Inflammatory macrophage treated with lipopolysaccharide for 4 hours (primary cell): ENCODE data around the gene ZMYND19.
"Not testable (repeated sequence)": the region's sequence is repeated elsewhere in the genome, so short reads cannot be mapped to it uniquely, and the experiment has no call there.

Experiments
- DNase-seq: peaks from one replicate; pipeline ENCODE4 v3.0.0-alpha.2; 2020

The ZMYND19 gene

DNA sequence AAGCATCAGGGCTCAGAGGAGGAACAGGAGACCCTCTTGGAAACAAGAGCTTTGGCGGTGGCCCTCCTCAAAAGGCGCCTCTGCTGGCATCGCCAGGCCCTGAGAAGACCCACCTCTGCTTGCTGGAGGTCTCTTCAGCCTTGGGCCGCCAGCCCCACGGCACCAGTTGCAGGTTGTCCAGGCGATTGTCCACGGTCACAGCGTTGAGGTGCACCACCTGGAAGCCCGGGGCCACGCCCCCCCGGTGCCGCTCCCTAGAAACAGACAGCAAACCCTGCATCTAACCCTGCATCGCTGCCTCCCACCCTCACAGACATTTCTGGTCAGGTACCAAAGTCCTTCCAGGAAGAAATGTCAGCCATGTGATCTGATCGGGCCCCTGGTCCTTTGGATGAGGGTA lies 3.5 kb downstream of the ZMYND19 start:
- no peak for DNase-seq

DNA sequence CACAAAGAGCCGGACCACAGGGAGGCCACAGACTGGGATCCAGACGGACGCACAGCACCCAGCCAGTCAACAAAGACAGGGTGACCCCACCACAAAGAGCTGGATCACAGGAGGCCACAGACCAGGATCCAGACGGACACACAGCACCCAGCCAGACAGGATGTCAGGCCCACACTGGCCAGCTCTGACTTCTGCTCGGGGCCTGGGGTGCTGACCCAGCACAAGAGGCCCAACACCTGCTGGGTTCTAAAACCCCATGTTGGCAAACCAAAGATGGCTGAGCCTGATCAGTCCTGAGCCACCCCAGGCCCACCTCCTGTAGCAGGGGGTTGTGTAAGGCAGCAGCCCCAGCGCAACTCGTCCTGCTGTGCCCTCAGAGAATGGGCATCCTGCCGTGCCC lies 6.4 kb downstream of the ZMYND19 start:
- no peak for DNase-seq

DNA sequence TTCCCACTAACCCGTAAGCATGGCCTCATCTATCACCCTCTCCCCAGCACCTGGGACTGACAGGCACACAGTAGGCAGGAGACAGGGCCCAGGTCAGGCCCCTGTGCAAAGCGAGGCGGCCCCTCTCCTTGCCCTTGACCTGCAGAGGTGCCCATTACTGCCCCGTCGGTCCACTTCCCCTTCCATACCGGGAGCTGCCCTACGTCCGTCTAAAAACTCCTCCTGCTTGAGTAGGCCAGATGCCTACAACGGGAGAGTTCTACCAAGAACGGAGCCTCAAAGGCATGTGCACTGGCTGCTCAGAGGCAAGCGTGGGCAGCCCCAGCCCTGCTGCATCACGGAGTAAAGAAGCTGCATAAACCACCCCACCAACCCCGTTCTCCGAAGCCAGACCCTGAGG lies 7.0 kb downstream of the ZMYND19 start:
- DNase-seq = no peak

DNA sequence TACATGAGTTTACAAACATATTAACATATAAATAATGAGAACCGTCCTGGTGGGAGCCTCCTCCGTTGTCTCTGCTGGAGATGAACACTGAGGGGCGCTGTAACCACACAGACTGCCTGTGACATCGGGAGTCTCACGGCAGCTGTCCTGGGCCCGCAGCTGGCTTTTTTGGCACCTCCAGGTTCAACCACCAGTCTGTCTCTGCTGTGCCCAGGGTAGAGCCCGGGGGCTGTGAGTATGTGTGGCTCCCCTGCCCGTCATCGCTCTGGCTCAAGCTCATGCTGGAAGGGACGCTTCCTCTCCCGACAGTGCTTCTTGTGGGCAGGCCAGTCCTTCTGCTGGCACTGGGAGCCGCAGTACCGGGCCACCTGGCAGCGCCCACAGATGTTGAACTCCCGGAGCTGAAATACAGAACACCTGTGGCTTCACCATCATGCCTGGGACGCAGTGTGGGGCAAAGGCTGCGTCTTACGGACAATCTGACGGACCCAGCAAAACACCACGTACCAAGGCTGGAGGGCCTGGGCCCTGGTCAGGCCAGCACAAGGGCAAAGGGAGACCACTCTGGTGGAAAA lies 7.9 kb downstream of the ZMYND19 start:
- DNase-seq = peak; percentile 31

DNA sequence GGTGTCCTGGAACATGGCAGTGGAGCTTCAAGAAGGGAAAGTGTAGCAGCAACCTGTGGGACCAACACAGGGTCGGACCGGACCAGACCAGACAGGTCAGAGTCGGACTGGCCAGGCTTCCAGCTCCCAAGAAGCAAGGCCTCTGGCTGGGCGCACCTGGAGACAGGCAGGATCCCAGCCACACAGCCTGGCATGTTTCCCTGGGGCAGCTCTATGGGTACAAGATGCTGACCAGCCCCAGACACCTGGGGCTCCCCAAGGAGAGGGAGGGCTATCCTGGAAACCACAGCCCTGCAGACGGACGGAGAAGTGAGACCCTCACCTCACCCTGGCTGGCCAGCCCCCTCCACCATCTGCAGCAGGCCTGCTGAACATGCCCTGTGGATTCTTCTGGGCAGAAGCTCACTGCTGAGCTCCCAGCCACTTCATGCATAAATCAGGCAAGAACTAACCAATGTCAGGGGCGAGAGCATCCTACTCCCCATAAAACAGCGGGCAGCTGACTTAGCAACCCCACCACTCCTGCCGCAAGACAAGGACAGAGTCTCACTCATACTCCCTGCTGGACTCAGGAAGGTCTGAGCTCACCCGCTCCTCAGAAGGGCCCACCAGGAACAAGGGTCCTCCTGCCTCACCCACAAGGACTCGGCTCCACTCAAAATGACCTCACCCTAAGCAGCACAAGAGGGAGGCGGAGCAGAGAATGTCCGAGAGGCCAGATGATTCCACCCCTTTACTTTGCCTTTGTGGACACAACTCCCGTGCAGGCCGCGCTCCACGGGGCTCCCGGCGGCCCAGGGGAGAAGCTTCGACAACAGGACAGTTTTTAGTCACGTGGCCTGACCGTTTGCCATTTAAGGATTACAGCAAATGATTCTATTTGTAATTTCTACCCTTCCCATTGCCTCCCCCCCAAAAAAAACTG lies 8.7 kb downstream of the ZMYND19 start:
- DNase-seq = no peak

DNA sequence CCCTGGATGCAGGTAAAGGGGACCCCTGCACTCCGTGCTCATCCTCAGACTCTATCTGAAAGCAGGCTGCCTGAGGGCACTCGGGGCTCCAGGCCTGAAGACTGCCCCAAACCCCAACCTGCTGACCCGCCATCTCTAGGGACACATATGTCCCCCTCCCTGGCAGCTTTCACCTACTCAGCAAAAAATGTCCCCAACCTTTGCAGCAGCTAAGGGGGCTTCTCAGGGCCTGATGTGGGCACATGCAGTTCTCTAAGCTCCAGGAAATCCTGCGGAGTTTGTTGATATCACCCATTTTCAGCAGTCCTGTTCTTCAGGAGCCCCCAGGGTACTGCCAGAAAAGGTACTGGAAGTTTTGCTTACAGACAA lies 9.4 kb downstream of the ZMYND19 start:
- no peak for DNase-seq

DNA sequence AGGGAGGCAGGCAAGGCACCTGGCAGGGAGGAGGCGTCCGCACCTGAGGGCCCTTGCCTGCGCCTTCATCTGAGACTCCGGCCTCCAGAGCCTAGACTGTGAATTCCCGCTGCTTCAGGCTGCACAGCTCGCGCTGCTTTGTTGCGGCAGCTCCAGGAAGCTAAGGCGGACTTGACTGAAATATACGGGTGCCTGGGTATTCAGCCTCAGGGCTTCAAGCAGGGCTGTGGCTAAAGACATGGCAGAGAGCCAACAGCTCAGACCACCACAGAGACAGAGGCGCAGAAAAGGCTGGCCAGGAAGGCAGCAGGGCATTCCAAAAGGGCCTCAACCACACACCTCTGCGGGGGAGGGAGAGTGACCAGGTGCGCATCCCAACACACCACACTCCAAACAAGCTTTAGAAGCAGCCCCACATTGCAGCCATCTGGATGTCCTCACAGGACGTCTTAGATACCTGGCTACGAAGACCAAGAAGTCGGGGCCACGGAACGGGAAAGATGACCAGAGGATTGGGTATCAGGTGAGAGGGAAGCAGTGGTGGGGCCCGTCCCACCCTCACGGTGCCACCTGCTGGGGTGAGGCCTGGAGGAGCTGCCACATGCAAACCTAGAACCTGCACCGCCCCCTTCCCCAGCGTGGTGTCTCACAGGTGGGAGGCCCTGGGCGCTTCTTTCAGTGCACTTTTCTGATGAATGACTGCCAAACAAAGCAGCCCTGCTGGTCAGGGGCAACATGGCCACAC lies 9.9 kb downstream of the ZMYND19 start:
- DNase-seq = no peak

DNA sequence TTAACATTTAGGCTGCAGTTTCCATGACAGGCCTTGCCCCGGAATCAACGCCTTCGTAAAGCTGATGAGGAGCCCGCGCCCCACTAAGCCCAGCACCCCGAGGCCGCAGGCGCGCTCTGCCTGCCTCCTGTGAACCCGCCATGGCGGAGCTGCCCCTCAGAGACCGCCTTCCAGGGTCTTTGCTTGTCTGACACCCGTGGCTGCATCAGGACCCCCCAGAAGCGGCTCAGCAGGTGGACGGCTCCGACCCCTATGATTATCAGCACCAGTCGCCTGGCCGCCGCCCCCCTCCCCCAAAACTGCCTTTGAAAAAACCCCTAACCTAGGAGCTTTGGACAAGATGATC lies 11.1 kb downstream of the ZMYND19 start:
- no peak for DNase-seq

DNA sequence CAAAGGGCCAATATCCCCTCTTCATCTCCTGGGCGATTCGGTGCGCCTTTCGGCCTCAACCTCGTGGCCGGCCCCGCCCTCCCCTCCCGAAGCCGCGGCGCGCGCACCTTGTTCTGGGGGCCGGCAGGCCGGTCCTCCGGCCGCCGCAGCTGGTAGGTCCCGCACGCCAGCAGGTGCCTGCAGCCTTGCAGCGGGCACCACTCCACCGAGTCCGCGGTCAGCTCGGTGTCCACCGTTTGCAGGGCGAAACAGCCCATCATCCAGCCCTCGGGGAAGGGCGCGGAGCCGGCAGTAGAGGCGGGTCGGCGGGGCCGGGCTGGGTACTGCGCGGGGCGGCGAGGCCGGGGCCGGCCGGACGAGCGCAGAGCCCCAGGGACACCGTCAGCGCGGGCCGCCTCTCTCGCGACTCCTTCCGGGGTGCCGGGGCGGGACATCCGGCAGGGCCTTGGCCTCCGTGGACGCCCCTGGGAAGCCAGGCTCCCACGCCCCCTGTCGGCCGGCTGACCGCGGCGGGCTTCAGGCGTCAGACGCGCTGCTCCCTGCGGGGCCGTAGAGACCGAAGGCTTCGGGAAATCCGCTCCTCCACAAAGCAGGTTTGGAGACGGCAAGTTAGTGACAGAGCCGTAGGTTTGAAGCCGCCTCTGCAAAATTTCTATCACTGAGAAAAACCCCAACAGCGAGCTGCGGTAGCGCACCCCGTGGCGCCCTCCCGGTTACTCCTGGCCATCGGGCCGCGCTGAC lies 11.6 kb downstream of the ZMYND19 start, which contains the start of gene DPH7:
DPH7 (minus strand) TSS at position 408 of the 741 bp plus-strand sequence; CDS start at position 260, 148 bp downstream.
- peak; percentile 96 for DNase-seq

DNA sequence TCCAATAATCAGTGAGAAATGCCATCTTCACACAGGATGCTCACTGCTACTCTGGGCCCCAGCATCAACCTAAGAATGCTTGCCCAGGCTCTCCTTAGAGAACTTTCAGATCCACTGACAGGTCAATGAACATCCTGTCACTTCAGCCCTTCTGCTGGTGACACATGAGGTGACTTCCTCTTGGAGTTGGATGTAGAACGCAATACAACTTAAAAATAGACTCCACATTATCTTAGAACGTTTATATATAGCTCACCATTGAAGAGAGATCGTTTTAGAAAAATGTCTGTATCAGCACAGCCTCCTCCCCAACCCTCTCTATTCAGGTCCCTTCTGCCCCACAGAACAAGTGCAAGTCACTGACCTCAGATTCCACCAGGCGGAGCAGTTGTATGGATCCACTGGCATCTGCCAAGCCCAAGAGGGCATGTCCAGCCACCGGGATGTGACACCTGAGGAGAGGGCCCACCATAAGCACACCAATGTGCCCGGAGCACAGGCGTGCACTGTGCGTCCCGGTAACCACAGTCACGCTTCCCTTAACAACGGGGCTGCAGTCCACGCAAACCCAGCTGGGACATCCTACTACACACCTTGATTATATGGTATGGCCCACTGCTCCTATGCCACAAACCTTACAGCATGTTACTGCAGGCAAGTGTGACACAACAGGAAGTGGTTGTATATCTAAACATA lies 14.4 kb downstream of the ZMYND19 start:
- DNase-seq = no peak

DNA sequence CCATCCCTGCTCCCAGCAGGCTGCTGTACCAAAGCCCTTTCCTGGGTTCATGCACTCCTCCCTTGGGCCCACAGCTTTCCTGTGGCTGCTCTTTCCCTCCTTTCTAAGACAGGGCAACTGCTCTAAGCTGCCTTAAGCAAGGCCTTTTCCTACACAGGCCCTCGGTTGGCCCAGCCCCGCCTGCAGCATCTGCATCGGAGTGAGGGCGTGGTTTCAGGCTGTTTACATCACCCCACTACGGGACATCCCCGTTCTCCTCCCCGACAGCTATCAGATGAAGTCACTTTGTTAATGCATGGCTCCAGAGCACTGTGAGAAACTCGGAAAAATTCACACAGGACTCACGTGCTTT lies 15.0 kb downstream of the ZMYND19 start:
- DNase-seq = no peak

DNA sequence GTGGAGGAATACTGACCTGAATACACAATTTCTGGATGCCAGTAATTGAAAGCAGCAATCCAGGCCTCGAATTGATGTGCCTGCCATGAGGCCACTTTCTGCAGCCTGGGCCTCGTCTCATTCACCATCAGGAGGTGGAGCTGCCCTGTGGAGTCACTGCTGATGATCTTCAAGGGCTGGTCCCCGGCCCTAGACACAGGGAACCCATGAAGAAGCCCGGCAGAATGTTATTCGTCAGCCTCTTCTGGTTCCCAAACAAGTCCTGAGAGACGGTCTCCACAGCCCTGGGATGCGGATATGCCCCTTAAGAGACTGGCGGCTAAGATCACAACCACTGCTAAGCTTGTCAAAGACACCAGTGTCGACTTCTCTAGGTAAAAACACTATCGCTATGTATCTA lies 16.1 kb downstream of the ZMYND19 start:
- DNase-seq = no peak

DNA sequence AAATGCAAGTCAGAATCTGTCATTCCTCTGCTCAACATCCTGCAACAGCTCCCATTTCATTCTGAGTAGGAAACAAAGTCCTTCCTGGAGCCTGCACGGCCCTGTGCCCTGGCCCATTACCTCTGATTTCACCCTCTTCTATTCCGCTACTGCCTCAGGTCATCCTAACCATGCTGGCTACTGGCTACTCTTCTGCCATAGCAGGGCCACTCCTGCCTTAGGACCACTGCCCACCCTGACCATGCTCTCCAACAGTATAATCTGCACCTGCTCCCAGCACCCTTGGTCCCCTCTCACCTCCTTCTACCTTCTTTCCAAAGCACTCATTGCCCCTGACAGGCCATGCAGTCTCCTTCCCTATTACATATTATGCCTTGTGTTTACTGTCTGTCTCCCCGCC lies 19.7 kb downstream of the ZMYND19 start:
- DNase-seq = no peak

DNA sequence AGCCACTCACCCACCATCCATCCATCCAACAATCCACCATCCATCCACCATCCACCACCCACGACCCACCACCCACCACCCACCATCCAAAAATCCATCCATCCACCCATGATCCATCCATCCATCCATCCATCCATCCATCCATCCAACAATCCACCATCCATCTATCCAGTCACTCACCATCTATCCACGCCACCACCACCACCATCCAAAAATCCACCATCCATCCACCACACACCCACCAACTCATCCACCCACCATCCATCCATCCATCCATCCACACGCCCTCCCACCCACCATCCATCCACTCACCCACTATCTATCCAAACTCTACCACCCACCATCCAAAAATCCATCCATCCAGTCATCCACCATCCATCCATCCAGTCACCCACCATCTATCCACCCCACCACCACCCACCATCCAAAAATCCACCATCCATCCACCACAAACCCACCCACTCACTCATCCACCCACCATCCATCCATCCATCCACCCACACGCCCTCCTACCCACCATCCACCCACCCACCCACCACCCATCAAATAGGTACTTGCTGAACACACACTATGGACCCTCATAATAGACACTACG lies 20.6 kb downstream of the ZMYND19 start:
- DNase-seq = no peak

DNA sequence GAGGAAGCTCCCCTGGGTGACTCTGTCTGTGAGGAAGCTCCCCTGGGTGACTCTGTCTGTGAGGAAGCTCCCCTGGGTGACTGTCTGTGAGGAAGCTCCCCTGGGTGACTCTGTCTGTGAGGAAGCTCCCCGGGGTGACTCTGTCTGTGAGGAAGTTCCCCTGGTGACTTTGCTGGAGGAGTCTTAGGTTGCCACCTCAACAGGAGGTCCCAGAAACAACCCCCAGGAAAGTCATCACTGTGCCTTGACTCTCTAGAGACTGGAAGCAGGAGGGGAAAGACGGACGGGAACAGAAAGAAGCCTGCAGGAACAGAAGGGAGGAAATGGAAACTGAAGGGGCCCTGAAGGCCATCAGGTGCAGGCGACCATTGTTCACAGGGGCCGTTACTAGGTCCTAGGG lies 21.9 kb downstream of the ZMYND19 start:
- not testable (repeated sequence) for DNase-seq

DNA sequence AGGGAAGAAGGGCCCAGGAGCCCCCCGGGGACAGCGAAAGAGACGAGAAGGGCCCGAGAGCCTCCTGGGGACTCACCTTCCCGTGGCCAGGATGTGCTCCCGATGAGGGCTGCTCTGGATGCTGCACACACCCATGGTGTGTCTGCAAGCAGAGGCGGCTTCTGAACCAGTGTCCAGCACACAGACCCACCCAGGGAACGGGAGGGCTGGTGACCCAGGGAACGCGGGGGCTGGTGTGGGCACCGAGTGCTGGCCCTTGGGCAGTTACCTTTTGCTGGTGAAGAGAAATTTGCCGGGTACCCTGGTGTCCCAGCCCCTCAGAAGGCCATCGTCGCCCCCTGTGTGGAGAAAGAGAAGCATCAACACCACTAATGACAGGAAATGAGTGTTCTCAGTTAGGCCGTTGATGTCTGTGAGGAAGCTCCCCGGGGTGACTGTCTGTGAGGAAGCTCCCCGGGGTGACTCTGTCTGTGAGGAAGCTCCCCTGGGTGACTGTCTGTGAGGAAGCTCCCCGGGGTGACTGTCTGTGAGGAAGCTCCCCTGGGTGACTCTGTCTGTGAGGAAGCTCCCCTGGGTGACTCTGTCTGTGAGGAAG lies 25.4 kb downstream of the ZMYND19 start:
- no peak for DNase-seq

DNA sequence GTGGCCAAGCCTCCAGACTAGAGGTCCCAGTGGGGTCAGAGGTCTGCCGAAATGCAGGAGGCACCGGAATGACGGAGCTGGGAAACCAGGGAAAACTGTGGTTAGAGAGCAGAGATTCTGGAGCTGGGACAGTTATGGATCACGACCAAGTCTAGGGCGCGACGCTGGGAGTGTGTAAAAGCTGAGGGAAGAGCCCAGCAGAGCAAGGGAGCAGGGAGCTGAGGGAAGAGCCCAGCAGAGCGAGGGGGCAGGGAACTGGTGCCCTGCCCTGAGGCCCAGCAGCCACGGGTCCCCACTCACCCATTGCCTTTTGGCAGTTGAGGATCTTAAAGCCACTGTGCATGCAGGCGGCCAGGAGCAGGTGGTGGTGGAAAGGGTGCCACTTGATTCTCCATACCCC lies 26.2 kb downstream of the ZMYND19 start:
- DNase-seq = no peak

DNA sequence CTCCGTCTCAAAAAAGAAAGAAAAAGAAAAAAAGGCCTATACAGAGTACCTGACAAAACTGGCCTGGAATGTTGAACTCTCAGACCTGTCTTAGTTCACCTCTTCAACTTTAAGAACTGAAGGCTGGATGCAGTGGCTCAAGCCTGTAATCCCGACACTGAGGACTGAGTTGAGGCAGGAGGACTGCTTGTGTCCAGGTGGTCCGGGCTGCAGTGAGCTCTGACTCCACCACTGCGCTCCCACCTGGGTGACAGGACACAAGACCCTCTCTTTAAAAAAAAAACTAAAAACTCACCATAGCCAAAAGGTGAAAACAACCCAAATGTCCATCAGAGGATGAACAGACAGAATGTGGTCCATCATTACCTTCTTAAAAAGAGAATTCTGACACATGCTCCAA lies 32.2 kb downstream of the ZMYND19 start:
- no peak for DNase-seq

DNA sequence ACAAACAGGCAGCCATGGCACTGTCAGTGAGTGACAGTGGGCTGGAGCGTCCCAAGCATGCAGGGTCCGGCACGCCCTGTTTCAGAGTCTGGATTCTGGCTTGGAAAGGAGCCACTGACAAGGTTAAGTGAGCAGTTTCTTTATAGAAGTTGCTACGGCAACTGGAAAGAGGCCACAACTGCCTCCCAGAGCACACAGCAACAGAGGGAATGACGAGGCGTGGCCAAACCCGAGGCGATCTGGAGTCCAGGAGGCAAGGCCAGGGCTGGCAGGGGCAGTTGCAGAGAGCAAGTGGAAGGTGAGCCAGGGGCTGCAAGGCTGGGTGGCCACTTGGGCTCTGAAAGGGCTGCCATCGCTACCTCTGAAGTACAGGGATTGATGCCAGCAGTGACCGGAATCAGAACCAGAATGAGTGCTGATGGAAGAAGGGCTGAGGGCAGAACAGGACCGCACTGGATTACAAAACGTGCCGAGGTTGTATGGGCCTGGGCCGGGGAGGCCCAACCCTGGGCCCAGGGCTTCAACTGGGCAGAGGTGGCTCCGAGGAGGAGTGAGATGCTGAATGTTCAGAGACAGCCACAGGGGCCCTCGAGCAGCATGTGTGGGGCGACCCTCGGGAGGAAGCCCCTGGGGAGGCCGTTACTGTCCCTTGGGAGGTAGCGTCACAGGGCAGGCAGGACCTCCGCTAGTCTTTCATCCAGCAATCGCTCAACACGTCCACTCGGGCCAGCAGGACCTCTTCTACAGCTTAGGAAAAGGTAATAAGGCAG lies 34.1 kb downstream of the ZMYND19 start:
- DNase-seq = no peak

DNA sequence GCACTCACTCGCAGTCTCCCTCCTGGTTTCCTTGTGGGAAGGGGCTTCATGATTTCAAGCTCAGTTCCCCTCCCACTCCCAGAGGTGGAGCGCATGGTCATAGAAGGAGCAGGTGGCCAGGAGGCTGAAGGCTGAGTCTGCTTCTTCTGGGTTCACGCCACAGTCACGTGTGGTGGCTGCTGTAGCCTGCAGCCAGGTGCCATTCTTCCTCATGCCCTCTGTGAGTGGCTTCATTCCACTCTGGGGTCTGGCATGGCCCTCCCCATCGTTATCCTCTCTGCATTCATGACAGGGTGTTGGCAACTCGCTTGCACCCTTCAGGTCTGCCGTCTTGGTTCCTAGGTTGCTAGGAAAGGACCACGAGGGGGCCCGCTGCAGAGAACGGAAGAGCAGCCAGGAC lies 35.1 kb downstream of the ZMYND19 start:
- no peak for DNase-seq

DNA sequence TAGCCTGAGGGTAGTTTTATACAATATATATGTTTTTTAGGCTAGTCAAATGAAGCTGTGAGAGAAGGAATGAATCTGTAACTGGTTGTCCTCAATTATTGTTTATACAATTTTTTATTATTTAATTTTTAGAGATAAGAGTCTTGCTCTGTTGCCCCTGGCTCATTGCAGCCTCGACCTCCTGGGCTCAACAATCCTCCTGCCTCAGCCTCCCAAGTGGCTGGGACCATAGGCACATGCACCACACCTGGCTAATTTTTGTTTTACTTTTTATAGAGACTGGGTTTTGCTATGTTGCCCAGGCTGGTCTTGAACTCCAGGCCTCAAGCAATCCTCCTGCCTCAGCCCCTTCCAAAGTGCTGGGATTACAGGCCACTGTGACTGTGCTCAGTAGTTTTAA lies 36.0 kb downstream of the ZMYND19 start:
- DNase-seq = no peak
